Measurements from ENCODE around the gene CPT1B.
"Not testable (repeated sequence)": the region's sequence is repeated elsewhere in the genome, so short reads cannot be mapped to it uniquely, and the experiment has no call there.

Gene CPT1B

DNA sequence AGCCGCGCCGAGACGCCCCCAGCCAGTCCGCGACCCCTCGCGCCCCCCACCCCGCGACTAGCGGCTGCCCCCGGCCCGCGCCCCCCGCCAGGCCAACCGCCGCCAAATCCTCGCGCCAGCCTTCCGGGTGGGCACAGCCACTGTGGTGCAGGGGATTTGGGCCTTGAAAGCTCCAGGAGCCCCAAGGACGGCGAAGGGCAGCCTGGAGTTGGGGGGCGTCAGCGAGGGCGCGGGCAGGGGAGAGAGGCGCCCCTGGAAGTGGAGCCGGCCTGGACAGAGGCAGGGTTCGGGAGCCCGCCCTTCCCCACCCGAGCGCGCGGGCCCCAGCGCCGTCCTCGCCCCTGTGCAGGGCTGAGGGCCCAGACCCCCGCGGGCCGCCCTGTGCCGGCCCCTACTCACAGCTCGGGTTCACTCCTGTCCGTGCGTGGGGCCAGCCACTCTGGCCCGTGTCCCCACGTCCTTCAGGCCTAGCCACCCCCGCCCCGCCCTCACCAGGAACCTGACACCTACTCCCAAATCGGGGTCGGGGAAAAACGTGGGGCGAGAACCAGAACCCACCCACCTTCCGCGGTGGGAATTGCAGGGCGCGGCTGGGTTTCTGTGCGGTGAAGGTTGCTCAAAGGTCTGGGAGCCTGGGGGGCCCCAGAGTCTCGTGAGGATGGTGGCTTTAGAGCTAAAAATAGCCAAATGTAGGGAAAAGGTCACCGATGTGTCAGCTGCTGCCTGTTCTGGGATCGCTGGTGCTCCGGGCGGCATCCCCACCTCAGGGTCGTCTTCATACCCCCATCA is at the start of gene CPT1B:
TSS of gene CPT1B (minus strand) at position 441 of the 789 bp plus-strand sequence. CDS start 512 bp downstream, outside the sequence.
- DNase-seq, result no peak

- no peak for DNase-seq
These were observed 48.8 kb upstream of the CPT1B start for GRCh38 chr22:50626850-50627641.

DNA sequence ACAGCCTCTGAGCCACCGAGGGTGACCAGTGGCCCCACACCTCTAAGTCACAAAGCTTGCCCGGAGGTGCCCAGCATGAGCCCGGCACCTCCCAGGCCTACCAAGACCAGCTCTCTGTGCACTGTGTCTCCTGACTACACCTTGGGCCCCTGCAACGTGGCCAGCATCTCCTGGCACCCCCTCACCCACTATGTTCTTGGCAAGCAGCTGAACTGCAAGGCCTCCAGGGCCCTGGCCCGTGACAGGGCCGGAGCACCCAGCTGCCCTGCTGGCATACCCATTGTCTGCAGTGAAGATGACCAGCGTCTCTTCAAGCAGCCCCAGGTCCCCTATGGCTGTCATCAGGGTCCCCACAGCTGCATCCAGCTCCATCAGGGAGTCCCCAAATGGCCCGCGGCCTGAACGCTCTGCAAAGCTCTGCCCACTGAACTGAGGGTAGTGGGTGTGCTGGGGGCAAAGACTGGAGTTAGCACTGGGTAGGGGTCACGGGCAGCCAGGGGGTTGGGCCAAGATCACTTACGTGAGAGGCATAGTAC is 48.2 kb upstream of the CPT1B start:
- DNase-seq, result no peak

DNA sequence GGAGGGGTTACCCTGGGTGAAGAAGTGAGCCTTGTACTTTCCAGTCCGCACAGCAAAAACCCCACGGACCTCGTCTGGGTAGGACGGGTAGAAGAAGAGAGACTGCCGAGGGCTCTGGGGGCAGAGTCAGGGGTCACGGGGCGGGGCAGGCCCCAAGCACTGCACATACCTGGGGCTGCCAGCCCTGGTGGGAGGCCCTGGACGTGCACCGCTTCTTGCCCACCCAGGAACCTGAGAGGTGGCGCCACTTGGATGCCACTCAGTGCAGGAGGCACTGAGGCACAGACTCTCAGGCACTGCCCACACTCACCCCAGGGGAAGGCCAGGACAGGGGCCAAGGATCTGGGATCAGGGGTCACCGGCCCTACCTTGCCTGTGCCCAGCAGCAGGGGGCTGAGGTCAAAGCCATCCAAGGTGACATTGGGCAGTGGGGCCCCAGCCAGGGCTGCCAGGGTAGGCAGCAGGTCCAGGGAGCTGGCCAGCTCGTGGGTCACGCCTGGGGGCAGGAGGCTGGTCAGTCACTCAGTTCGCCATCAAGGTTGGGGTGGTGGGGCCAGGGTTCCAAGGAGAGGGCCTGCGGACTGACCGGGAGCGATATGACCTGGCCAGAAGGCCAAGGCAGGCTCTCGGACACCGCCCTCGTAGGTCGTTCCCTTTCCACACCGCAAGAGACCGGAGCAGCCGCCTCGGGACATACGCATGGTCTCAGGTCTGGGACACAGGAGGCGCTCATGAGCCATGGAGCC is 47.5 kb upstream of the CPT1B start:
- no peak for DNase-seq

- DNase-seq, result no peak
These were observed 46.9 kb upstream of the CPT1B start for GRCh38 chr22:50625131-50625567.

DNA sequence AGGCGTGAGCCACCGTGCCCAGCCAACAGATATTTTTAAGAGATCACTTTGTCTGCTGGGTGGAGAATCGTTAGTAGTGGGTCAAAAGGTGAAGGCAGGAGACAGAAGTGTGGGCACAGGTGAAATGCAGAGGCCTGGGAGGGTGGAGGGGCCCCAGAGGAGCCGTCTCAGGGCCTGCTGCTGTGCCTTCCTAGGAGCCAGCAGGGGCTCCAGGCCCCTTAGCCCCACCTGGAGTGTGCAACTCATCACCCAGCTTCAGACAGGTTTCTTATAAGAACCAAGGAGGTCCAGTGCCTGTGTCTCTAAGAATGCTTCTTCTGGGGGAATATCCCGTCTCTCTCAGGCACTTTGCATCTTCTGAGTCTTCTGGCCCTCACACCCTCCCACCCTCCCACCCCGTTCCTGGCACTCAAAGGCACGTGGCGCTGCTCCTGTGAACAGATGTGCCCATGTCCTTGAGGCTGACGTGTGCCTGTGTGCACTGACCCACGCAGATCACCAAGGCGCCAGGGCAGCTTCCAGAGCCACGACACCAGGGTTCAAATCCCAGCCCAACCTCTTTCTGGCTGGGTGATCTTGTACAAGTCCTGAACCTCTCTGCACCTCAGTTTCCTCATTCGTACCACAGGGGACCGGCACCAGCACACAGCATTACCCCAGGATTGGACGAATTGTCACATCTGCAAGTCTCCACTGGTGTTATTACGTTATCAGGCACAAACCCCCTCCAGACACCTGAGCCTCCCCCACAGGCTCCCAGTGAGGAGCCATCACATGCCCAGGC is 46.3 kb upstream of the CPT1B start:
- DNase-seq, result no peak

- no peak for DNase-seq
These were observed 44.6 kb upstream of the CPT1B start for GRCh38 chr22:50622723-50623327.

DNA sequence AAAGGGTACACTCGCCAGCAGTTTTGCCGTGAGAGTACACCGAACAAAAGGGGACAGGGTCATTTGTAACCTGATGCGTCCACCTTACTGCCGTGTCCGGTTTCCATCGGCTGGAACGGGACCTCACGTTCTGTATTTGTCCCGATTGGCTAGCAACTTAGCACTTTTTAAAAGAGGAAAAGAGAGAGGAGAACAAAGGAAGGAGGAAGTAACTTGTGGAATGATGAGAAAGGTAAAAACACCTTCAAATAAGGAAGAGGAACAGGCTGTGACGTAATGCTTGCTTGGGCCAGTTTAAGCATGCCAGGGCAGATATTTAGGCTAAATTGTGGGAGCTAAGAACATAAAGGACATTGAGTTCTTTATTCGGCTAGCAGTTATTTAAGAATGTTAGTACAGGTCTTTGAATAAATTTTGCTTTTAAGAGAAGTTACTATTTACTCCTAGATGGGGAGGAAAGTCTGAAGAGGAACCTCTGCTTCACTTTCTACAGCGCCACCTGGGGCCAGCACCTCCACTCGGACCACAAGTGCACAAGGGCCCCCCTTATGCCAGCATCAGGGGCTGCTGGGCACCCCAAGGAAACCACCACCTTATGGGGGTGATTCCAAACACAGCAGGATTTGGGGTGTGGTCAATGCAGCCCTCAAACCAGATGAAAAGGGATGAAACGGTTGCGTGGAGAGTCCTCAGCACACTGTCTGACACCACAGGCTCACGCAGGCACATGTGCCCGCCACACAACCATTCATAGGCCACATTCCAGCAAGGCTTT is 43.9 kb upstream of the CPT1B start:
- no peak for DNase-seq

GRCh38 chr22:50621356-50621880 is 43.2 kb upstream of the CPT1B start:
- no peak for DNase-seq

DNA sequence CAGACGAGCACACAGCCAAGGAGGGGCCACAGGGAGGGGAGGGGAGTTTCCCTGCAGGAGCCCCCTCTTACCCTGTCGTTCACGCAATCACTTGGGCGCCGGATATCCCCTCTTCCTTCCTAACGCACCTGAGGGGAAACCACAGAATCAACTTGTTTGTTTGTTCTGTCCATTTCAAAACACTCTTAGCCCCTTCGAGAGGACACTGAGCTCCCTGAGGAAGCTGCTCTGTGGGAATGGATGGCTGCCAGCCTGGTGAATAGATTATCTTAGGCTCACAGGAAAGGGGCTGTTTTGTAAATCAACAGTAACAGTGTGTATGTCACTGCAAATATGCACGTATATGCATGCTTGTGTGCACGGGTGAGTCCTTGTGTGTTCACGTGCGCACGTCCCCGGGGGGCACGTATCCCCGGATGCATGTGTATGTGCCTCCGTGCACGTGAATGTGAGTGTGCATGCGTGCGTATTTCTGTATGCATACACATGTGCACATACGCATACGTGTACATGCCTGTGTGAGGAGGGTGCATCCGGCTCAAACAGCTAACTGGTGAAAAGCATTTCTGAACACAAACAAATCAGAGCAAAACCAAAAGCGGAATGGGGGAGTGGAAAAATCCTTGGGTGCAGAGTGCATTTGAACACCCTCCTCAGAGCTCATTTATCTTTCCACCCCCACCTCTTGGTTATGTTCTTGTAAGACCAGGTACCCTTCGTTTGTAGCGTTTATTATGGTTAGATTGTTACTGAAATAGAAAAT is 42.5 kb upstream of the CPT1B start:
- no peak for DNase-seq

- not testable (repeated sequence) for DNase-seq
These were observed 36.1 kb upstream of the CPT1B start for GRCh38 chr22:50614296-50614695.

DNA sequence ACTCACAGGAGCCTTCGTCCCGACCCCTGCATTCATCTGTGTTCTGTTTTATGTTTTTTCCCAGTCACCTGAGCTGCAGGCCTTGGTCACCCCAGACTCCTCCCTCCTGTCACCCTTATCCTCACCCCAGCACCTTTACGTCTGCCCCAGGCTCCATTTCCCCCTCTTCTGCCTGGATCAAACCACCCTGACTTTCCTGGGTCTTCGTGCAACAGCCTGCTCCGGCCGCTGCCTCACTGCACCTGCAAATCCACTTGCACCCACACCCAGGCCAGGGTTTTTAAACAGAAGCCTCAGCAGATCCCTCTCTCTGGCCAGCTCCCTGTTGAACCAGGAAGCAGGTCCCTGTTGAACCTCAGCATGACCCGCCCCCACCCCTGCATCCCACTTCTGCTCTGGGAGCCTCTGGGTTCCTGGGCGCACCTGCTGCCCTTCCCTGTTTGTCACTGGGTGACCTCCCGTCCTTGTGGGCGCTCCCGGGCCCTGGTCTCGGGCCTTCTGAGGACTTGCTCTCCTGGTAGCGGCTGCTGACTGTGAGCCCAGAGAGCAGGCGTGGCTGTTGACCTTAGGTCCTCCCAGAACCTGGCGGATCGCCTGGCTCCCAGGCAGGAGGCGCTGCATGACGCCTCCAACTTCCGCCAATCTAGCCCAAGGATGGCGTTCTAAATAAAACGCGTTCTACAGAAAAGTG is 35.2 kb upstream of the CPT1B start:
- no peak for DNase-seq

GRCh38 chr22:50612528-50613221 is 34.4 kb upstream of the CPT1B start:
- no peak for DNase-seq

- no peak for DNase-seq
These were observed 33.9 kb upstream of the CPT1B start for GRCh38 chr22:50612168-50612527.

GRCh38 chr22:50611341-50612060 is 33.3 kb upstream of the CPT1B start:
- no peak for DNase-seq

DNA sequence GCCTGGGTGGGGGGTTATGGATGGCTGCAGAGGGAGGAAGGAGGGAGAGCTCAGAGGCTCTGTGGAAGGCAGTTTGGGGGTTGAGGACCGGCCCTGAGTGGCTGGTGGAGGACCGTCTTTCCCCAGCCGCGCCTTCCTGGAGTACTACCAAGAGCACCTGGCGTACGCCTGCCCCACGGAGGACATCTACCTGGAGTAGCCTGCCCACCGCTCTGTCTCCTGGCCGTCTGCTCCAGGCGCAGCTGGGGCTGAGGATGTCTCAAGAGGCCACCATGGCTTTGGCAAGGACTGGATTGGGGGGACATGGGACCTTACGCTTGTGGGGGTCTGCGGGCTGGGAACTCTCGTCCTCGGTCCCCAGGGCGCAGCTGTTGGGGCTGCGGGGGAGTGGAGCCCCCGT is 32.4 kb upstream of the CPT1B start:
- no peak for DNase-seq

DNA sequence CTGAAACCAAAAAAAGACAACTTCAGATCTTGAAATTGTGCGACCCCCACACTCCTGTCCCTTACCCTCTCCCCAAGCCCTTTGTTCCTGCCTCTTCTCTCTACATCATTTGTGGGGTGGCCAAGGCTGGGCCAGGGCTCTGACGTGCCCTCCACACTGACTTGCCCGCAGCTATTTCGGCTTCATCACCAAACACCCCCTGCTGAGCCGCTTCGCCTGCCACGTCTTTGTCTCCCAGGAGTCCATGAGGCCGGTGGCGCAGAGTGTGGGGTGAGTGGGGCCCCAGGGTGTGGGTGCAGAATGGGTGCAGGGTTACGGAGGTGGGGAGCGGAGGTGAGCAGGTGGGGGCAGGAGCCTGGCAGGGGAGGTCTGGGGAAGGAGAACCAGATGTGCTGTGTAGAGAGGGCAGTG is 31.8 kb upstream of the CPT1B start:
- DNase-seq, result no peak

DNA sequence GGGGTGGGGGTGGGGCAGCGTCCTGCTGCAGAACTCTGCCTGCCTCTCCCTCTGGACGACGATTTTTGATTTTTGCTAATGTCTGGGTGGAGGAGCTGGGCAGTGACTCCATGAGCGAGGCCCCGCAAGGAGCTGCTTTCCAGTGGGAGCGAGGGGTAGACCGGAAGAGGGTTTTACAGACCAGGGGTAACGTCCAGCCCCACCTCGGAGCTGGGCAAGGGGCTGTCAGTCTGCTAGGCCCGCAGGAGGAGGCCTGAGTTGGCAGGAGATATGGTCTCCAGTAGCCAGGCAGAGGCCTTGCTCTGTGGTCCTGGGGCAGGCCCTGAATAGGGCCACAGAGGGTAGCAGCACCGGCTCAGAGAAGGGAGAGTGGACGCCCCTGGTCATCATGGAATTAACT is 31.4 kb upstream of the CPT1B start:
- no peak for DNase-seq
